OCI-M2 (cell line): Measurements from ENCODE around the gene CPED1.
"Not testable (repeated sequence)": the region's sequence is repeated elsewhere in the genome, so short reads cannot be mapped to it uniquely, and the experiment has no call there.

Experiments
- DNase-seq: peaks from one replicate; lab custom pipeline; 2025; ENCODE audit not compliant: unreplicated experiment; lab: John Stamatoyannopoulos, UW

The CPED1 gene

DNA sequence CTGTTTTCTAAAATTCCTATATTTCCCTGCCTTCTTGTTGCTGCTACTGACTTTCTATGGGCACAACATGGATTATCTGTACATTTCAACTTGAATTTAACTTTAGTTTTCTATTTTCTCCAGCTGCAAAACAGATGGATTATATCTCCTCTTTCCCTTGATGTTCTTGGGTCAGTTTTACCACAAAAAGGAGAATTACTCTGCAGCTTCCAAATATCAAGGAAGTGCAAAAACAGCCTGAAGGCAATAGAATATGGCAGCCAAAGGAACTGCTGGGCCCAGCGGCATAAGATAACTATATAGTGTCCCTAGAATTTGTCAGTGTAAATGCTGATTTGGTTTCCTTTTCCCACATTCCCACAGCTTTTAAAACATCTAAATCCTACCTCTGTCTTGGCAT, 29.1 kb downstream of the CPED1 start:
- no peak for DNase-seq

DNA sequence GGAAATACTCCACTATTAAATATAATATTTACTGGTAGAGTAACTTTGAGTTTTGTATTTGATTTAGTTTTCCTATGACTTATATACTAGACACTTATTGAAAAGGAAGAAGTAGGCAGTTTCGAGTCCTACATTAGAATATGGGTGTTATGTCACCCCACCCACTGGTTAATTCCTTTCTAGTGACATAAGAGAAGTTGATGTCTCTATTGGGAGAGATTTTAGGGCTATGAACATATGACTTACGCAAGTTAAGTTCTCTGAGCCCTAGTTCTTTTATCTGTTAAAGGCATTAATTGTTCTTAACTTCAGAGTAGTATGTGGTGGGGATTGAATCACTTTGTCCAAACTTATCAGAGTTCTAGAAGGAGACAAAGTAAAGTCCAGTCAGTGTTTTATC, 30.5 kb downstream of the CPED1 start:
- DNase-seq, result no peak

DNA sequence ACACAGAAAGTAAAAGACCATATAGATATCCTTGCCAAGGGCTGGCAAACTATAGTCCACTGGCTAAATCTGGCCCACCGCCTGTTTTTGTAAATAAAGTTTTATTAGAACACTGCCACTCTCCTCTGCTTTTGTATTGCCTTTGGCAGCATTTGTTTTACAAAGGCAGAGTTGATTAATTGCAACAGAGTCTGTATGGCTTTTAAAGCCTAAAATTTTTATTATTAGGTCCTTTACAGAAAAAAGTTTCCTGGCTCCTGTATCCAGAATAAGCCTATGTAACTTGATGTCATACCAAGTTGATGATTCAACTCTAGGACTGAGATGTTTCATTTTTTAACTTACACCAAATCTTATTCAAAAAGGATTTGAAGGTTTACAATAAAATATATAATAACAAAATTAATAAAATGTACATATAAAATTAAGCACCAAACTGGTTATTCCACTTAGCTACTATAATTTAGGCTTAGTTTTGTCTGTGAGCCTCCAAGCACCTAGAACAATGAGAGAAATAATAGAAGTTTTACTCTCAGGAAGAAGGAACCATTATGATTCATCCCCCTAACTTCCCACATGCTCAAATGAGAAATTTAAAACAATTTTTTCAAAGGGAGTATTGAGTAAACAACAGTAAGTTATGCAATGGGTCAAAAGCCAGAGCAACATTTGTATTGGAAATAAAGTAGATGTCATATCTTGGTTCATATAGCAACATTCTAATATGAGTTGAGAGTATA, 31.9 kb downstream of the CPED1 start:
- DNase-seq, result no peak

DNA sequence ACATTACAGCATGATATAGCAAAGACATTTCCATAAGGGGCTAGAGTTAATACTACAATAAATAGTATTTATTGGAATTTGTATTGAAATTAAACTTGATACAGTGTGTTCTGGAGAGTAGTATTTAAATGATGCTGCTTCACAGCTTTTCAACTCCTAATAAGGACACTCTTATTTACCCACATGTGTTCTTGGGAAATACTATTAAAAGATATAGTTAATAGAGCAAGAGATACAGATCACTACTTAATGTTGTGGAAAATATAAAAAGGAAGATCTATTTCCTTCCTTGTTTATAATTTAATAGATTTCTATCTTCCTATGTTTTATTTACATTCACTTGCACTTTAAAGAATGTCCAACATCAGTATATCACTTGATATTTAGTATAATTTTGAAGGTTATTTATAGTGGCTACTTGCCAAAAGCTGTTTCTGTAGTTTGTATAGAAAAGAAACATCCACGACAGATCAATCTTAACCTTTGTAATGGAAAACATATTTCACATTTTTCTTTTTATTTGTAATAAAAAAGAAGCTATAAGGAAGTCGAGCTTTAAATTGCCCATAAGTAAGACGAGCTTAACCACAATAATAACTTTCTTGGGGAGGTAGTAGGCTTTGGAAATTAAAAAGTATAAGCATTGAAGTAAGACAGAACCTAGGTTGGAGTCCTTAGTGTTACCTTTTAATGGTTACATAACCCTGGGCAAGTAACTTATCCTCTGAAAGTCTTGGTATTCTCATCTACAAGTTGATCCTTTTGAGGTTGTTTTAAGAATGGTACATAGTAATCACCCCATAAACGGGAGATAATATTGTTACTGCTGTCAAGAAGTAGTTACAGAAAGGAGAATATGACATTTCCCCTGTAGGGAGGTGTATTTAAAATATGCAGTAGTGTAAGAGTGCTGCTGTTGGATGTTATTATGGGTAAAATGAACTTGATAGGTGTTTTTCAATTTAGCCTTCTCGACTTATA, 32.8 kb downstream of the CPED1 start:
- no peak for DNase-seq

DNA sequence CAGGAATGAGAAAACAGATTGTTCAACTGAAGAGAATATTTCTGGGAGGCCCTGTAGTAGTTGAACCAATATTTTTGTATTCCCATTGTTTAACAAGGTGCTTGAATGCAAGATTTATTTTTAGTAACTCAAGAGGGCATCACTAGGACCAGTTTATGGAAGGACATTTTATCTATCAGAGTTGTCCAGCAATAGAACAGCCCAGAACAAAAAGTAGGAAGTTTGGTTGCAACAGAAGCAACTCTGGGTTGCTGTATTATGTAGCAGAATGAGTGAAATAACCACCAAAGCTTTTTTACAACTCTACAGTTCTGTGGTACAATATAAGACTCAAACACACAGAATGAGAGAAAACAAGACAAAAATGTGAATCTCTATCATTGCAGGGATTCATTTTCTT, 34.7 kb downstream of the CPED1 start:
- no peak for DNase-seq

DNA sequence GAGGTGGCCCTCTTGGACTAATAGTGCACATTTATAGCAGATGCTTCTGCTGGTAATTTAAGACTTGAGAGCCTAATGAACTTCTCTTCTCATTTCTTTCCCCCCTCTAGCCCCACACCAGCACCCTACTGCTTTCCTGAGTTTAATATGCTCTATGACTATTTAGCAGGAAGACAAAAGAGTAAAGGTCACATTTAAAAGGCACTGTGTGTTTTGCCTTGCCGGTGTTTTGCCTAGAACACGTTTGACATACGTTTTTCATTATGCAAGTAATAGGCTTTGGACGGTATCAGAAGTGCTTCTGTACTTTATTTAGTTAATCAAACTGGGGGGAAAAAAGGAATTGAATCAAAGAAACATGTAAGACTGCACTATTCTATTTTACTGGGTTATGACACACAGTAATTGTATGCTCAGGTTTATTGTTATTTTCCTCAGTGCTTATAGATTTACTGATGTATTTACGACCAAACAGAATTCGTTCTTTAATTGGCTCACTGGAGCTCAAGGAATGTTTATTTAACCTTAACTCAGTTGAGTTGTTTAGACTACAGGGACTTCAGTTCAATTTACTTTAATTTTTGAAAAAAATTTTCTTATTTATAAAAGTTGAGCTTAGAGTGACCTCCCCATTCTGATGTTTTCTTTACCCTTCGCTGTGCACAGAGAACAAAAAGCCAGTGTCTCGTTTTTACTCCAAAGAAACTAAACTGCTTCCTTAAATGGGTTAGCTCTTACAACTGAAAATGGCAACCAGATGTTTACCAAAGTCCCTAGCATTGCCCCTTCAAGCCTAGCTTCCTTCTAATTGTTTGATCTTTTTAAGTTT, 35.4 kb downstream of the CPED1 start:
- DNase-seq, result no peak

DNA sequence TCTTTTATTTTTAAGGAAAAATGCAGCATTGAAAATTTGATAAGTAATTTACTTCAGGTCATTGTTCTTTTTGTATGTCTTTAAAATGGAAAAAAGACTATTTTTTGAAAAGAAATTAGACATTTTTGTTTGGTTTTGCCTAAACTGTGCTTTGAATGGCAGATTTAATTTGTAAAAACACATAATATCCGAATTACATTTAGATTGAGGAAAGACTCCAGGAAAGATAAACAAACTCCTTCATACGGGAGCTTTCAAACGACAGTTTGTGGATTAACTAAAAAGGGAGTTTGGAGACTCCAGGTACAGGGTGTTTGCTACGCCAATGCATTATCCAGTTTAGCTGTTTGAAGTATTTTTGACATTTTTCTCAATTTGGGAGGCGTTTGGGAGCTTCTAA, 36.1 kb downstream of the CPED1 start:
- no peak for DNase-seq

DNA sequence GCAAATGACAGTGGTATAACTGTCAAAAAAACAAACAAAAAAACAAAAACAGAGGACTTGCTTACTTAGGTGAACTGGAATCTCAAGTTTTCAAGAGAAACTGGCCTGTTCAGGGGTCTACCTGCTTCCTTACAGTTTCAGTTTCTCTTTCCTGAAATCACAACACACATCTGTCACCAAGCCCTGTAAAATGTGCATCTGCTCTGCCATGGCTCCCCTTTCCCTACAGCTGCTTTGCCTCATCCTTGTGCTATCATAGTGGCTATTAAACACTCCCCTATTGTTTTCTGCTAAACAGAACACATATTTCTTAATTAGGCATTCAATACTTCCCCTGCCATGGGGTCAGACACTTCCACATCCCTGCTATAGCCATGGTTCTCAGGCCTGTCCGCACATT, 37.6 kb downstream of the CPED1 start:
- no peak for DNase-seq

DNA sequence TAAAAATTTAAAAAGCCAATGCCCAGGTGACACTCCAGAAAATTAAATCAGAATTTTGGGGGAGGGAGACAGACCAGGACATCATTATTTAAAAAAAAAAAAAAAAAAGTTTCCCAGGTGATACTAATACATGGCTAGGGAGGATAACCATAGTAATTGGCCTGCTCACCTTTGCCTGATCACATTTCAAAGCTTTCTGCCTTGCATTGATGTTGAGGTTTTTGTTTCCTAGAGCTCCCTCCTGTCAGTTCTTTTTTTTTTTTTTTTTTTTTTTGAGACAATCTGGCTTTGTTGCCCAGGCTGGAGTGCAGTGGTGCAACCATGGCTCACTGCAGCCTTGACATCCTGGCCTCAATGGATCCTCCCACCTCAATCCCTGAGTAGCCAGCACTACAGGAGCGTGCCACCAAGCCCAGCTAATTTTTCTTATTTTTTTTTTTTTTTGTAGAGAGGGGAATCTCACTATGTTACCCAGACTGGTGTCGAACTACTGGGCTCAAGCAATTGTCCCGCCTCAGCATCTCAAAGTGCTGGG, 38.1 kb downstream of the CPED1 start:
- DNase-seq, result no peak

DNA sequence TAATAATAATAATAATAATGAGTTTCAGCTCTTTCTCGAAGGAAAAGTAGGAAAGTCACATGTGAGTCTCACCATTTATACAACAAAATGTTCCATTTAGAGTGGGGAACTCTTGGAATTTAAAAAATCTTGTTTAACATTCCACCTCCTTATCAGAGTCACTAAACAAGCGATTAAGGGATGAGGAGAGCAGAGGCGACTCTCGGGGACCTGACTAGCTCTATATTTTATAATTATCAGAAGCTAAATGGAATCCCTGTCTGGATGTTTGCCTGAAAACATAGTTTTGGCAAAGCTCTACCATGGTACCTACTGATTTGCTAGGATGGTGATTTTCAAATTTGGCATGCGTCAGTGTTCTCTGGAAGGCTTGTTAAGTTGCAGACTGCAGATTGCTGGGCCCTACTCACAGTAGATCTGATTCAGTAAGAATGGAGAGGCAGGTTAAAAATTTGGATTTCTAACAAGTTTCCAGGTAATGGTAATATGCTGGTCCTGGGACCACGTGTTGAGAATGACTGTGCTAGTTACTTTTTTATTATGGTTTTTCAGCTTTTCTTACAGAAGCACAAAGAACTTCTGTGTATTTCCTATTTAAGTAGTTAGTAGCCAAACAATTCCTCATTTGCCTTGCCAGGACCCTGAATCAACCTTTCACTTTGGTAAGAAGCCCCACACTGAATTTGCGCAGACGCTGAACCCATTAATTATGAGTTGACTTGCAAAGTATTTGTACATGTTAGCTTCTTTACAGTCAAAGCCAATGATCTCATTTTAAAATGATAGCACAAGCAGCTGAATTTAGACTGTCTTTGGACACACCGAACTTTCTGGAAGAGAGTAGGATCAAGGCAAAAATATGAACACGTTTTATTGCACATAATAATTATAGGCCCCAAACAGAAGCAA, 39.5 kb downstream of the CPED1 start:
- no peak for DNase-seq

DNA sequence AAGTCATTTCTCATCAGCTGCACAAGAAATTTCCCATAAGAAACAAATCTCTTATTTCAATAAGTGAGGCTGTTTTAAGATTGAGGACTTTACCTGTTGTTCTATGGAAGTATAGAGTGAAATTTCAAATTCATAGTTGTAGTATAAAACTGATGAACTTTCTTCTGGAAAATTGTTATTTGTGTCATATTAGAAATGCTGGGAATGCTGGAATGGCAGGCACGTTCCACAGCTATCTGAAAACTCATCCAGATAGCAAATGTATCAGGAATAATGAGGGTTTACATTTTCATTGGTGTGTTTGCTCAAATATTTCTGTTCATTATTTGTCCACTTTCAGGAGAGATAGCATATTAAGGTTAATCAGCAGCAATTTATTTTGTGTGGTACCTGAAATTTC, 40.8 kb downstream of the CPED1 start:
- DNase-seq, result no peak

DNA sequence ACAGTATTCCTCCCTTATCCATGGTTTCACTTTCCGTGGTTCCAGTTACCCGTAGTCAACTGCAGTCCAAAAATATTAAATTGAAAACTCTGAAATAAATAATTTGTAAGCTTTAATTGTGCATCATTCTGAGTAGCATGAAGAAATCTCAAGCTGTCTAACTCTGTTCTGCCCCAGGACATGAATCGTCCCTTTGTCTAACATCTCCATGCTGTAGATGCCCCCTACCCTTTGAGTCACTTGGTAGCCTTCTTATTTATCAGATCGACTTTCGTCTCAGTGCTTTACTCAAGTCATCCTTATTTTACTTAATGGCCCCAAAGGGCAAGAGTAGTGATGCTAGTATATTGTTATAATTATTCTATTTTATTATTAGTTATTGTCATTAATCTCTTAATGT, 41.8 kb downstream of the CPED1 start:
- no peak for DNase-seq

DNA sequence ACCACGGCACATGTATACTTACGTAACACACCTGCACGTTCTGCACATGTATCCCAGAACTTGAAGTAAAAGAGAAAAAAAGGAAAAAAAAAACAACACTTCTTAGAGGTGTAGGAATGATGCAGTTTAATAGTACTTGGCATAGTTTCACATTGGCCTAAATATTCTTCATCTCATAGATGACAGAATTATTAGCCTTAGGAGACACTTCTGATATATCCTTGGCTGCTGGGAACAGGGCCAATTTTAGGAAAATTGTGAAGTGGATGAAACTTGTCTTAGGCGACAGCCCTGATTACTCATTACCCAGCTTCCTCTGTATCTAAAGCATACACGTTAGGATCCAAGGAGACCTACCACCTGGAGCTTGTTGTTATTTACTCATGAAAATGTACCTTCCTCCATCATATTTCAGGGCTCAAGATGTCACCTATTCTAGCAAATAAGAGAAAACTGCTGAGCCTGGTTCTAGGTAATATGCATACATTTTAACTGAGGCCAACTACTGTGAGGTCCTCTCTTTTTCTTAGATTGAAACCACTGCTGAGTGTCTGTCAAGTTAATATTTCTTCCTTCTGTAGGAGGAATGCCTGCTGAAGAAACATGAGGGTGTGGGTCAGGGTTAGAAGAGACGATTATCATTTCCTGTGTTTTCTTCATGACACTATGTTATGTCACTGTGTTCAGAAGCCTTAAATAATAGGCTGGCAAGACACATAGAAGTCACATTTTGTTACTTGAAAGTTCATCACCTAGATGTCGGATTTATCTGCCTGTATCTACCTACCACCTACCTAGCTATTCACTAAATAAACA, 44.3 kb downstream of the CPED1 start:
- no peak for DNase-seq

DNA sequence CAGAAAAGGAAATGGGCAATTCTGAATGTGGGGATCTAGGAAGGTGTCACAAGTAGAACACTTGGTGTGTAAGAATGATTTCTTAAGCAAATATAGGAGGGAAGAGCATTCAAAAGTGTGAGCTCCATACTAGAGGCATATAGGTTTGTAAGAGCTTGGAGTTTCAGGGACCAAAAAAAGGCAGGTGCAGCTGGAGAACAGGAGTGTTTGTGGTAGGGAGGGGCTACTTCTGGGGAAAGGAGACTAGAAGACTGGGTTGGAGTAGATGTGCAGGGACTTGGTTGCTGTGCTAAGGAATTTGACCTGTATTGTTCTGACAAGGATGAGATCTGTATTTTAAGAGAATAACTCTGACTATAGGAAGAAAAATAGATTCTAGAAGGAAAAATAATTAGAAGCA, 46.4 kb downstream of the CPED1 start:
- no peak for DNase-seq

DNA sequence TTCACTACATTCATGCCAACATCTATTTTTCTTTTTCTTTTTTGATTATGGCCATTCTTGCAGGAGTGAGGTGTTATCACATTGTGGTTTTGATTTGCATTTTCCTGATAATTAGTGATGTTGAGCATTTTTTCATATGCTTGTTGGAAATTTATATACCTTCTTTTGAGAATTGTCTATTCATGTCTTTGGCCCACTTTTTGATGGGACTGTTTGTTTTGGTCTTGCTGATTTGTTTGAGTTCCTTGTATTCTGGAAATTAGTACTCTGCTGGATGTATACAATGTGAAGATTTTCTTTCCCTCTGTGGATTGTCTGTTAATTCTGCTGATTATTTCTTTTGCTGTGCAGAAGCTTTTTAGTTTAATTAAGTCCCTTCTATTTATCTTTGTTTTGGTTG, 48.3 kb downstream of the CPED1 start:
- not testable (repeated sequence) for DNase-seq

DNA sequence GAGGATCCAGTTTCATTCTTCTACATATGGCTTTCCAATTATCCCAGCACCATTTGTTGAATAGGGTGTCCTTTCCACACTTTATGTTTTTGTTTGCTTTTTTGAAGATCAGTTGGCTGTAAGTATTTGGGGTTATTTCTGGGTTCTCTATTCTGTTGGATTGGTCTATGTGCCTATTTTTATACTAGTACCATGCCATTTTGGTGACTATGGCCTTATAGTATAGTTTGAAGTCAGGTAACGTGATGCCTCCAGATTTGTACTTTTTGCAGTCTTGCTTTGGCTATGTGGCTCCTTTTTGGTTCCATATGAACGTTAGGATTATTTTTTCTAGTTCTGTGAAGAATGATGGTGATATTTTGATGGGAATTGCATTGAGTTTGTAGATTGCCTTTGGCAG, 48.8 kb downstream of the CPED1 start:
- not testable (repeated sequence) for DNase-seq

DNA sequence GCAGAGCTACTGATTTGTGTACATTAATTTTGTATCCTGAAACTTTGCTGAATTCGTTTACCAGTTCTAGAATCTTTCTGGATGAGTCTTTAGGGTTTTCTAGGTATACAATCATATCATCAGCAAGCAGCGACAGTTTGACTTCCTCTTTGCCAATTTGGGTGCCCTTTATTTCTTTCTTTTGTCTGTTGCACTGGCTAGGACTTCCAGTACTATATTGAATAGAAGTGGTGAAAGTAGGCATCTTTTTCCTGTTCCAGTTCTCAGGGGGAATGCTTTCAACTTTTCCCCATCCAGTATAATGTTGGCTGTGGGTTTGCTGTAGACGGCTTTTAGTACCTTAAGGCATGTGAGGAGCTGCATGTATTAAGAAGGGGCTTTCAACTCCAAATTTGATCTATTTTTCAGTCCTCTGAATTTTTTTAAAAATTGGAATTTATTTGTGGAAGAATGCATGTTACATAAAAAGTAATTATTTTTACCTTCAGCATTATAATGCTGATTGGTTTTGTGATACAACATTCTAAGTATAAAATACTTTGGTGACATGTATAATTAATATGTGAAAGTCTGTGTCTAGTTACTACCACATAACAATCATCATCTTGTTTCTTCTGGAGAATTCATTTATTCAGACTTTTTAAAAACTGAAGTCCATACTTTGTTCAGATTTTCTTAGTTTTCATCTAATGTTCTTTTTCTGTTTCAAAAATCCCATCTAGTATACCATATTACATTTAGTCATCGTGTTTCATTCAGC, 49.6 kb downstream of the CPED1 start:
- no peak for DNase-seq

DNA sequence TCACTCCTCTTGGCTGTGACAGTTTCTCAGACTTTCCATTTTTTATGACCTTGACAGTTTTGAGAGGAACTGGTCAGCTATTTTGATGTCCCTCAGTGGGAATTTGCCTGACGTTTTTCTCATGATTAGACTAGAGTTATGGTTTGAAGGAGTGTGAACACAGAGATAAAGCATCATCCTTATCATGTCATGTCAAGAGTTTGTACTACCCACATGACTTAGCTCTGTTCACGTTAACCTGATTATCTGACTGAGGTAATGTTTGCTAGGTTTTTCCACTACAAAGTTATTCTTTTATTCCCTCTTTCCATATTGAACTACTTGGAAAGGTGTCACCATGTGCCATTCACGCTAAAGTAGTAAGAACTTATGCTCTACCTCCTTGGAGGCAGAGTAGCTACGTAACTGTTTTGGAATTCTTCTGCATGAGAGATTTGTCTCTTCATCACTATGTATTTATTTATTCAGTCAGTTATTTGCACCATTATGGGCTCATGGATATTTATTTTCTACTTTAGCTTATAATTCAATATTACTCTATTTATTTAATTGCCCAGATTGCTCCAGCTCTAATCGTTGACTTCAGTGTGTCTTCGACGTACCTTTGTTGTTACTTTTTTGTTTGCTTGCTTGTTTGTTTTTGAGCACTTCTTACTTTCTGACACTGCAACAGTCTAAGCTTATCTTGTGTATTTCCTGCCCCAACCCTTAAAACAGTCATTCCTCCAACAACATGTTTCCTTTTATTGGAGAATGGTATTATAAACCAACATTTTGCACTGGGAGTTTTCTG, 50.4 kb downstream of the CPED1 start:
- DNase-seq, result no peak
